NCI-H1694 treated with DMSO at 0.1 percent for 48 hours (cell line): Measurements from ENCODE around the gene RNF39.

Source experiments
- DNase-seq: peaks from one replicate; lab custom pipeline; 2025; lab: John Stamatoyannopoulos, UW

Gene RNF39

DNA sequence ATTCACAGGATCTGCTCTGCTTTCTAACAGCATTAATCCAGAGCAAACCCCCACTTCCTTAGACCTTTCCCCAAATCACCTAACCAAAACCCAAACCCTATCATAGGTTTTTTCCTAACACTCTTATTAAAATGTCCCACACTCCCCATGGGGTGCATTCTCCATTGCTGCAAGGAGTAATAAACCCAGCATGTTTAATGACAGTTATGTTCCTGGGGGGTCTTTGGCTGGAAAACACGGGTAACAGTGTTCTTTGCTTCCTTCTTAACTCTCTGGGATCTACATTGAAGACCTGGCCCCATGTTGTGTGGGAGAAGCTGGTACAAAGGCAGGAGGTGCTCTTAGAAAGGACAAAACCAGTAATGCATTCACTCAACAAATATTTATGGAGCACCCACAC is 21.3 kb upstream of the RNF39 start:
- no peak for DNase-seq

DNA sequence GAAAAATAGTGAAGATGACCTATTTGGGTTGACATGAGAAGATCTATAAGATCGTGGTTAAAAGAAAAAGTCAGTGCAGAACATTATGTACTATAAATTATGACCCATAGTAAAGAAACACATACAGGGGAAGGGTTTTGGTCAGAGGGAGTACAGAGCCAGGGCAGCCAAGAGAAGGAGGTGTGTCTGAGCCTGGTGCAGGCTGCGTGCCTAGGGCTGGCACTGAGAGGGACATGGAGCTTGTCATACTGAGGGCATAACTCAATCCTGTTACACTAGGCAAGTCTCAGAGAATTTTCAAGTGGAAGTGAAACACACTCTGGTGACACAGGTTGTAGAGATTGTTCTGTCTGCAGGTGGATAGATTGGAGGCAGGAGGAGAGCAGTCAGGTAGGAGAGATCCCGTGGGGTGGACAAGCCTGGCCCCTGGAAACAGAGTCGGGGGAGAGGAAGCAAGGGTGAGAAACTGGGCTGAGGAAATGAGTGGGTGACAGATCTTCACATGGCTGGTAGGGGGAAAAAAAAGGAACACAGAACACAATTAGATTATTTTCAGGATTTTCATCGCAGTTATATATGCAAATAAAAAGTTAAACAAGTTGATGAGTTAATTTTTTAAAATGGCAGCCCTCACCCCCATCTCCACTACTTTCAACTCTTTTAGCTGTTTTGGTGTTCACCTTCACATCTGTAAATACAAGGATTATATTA is 18.5 kb upstream of the RNF39 start:
- no peak for DNase-seq

DNA sequence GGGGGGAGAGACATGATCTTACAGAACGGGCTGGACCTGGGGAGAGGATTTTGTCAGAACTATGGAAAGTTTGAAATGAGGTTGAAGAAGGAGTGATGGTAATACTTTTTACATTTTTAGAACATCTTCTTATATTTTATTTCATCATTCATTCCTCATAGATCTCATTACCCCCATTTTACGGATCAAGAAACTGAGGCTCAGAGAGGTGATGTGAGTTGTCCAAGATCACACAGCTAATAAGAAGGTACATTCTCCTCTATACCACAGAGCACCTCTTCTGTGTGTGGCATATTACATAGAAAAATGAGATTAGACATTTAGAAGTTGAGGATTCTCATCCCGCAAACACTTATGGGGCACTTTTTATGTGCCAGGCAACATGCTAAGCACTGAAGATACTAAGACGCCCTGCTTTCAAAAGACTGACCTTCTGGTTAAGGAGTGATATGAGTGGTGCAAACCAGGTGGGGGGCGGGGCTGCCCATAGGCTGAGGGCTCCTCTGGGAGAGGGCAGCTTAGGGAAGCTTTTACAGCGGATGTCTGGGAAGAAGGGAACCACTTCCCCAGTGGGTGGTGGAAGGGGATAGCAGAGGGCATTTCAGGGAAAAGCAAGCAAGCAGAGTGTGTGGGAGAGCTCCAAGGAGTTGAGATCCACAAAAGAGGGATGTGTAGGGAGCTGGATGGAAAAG is 17.4 kb upstream of the RNF39 start:
- no peak for DNase-seq

DNA sequence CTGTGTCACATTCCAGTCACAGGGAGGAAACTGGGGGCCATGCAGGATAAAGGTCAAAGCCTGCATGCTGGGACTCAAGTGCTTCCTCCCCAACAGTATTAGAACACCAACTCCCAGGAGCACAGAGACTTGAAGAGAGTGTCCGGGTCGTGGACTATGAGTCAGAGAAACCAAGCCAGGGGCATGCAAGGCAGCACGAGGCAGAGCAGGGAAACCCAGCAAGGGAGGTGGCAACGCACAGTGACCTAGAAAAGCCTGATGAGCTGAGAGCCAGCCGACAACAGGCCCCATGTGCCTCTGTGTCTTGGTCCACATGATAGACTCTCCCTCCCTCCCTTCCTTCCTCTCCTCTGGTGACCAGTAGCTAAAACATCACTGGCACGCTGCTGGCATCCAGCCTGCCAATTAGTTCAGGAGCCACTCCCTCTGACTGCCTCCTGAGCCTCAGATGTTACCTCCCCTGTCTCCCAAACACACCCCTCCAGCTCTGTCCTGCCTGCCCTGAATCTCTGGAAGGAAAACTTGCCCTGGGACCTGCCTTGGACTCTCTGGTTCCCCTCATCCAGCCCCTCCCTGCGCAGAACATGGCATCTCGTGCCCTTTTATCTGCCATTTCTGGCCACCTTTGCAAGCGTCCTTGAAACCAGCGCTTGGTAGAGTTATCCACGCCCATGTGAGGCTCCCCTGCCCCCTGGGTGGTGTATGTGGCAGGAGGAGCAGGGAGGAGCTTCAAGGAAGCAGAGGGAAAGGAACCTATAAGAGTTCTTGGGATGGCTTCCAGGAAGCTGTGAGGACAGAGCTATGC is 16.2 kb upstream of the RNF39 start:
- DNase-seq = no peak

DNA sequence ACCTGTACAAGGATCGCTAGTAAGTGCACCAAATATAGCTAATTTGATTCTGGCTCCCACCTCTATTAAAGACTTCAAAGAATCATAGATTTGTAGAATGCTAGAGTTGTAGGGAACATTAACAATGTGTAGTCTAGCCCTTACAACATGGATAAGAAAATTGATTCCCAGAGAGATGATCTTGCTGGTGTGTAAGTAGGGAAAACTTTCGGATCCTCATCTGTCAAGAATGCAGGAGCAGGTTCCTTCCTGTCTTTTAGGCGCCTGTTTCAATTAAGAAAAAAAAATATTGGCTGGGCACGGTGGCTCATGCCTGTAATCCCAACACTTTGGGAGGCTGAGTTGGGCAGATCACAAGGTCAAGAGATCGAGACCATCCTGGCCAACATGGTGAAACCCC is 12.3 kb upstream of the RNF39 start:
- DNase-seq = no peak

DNA sequence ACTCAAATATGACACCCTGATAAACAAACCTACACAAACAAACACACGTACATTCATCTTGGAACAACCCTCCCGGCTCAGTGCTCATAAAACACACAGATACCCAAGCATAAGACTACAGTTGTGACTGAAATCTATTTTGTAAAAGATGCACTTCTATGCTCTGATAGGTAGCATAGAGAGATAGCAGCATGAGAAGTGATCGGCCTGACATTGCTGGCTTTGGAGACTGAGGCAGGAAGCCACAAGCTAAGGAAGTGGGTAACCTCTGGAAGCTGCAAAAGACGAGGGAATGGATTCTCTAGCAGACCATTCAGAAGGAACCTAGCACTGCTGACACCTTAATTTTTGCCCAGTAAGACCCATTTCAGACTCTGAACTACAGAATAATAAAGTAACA is 1.6 kb upstream of the RNF39 start:
- DNase-seq = no peak

DNA sequence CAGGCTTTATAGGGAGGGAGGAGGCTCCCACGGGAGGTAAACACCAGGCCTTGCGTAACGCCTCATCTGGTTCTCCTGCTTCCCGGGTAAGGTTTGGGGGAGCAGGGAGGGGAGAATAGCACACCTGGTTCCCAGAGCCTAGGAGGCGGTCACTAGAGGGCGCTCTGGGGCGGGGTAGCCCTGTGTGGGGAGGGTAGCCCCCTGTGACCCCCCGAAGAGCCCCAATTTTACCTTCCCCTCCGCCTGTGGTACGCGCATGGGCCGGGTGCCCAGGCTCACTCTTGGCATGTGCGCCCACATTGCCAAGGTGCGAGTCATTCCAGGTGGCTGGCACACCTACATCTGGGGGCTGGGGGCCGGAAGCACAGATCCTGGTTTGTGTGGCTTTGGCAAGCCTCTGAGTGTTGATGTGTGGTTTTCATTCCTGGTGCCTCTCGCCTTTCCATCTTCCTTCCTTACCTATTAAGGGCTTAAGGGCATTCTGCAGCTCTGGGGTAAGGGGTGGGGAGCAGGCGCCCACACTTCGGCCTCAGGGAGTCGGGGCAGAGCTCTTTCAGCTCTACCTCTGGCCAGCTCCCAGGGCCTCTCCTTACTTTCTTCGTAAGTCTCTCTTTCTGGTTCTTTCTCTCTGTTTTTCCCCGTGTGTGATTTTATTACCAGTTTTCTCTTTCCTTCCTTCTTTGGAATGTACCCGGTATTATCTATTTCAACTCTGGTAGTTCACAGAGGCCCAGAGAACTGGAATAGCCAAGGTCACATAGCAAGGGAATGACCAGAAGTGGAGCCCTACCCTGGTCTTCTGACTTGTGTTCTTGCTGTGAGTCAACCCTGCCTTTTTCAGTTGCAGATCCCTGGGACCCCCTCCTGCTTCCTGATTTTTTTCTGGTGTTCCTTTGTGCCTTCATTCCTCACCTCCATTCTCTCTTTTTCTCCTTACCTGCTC is 492 bp upstream of the RNF39 start:
- no peak for DNase-seq

DNA sequence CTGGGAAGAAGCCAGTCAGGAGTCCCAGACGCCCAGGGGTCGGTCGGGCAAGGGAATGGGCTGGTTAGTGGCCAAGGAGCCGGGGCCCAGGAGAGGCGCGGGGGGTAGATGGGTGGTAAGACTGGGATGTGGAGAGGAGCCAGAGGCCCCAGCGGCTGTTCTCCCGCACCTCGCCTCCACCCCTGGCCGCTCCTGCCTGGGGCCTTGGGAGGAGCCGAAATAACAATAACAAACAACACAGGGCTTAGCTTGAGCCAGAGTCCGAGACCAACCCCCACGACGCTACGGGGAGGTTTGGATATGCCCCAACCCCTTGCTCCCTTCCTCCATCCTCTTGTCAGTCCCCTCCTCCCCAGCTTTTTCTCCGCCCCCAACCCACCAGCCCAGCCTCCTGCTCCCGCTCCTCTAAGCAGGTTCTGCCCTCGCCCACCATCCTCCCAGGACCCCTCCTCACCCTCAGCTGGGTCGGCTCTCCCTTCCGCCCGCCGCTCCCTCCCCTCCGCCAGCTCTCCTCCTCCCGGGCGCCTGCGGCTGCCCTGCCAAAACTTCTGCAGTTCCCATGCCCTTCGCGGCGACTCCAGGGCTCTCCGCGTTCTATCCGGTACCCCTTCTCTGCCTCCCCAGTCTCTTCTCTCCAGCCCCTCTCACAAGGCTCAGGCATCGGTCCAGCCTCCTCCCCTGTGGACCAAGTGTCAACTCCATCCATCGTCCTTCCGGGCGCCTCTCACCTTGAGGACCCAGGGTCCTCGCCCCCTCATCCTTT is 1.1 kb downstream of the RNF39 start:
- no peak for DNase-seq

DNA sequence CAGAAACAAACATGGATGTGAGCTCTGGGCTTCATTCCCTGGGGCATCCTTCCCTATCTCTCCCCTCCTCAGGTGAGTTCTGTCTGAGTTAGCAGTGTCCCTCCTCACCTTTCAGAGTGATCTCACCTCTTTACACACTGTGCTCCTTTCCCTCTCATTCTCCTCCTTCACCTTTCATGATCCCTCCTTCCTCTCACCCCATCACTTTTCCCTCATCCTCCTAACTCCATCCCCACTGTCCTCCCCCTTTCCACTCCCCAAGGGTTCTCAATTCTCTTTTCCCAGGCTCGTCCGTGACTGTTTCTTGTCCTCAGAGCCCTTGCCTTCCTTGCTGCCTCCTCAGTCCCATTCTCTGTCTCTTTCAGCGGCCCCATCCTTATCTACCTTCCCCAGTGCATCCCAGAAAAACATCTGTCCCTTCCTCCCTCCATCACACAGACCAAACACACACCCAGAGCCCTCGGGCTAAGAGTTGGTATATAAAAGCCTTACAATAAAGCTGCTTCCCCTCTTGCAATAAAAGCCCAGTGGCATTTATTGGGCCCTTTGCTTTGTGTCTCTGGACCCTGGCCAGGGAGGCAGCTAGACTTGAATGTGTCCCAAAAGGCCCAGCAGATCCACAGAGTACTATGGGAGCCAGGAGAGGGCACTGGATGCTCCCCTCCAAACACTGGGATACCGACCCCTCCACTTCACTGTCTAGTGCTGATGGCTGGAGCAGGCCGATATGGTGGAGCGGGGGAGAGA is 1.9 kb downstream of the RNF39 start:
- DNase-seq = no peak

DNA sequence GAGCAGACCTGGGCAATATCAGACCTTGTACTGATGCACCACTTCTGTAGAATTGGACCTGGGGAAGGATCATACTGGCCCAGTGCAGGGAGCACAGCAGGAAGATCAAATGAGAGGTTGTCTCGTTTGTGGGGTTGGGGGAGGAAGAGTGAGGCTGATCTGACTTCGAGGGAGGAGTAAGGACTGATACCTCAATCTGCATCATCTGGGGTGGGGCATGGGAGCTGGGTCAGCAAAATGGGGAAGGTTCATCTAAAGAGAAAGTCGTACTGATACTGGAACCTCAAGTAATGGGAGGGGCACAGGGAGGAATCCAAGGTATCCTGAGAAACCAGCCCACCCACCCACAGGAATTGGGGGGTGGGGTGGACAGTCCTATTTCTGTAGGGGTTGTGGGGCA is 3.7 kb downstream of the RNF39 start:
- no peak for DNase-seq

DNA sequence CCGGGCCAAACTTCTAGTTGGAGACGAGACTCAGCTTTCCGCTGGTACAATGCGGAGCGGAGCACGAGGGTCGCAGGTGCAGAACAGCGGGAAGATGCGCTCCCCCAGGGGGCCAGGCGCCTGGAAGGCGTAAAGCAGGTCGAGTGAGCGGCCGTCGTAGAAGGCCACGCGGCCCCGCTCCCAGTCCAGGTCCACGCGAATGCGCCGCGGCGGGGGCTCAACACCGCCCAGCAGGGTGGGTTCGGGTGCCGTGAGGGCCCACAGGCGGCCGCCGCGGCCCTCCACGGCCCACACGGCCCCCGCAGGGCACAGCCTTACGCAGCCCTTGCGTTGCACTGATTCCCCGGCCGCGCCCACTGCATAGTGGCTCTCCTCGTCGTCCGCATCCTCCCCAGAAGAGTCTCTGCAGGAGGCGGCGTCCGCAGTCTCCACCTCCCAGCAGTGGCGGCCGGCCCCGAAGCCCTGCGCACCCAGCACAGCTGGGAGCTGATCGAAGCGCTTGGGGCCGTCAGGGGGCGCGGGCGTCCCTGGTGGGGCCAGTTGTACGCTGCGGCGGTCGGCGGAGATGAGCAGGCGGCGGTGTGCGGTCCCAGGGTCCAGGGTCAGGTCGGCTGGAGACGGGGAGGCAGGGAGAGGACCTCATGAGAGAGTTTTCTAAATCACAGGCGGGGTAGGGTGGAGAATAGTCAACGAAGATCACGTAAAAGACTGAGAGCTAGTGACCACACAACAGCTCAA is 4.3 kb downstream of the RNF39 start:
- DNase-seq = no peak

DNA sequence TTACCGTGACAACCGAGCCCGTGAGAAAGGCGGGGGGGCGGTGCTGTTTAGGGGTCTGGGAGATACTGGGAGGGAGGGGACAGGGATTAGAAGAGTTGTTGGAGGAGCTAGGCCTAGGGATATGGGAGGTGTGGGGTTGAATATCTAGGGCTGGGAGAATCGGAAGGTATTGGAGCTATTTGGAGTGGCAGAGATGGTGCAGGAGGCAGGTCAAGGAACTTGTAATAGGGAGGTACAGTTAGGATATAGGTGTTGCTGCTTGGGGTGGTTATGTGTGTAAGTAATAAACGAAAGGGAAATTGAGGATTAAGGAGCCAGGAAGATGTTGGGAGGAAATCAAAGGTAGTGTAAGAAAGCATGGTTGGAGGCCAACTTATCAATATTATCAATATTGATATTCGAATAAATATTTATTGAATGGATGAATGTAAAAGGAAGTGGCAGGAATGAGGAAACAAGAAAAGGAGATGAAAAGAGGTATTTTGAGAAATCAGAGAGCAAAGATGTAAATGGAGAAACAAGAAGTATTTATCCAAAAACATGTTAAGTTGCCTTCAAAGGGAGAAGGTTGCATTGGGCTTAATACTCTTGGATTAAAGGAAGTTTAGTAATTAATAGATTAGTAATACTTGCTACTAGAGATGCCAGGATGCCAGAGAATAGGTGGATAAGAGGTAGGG is 8.0 kb downstream of the RNF39 start:
- DNase-seq = no peak

DNA sequence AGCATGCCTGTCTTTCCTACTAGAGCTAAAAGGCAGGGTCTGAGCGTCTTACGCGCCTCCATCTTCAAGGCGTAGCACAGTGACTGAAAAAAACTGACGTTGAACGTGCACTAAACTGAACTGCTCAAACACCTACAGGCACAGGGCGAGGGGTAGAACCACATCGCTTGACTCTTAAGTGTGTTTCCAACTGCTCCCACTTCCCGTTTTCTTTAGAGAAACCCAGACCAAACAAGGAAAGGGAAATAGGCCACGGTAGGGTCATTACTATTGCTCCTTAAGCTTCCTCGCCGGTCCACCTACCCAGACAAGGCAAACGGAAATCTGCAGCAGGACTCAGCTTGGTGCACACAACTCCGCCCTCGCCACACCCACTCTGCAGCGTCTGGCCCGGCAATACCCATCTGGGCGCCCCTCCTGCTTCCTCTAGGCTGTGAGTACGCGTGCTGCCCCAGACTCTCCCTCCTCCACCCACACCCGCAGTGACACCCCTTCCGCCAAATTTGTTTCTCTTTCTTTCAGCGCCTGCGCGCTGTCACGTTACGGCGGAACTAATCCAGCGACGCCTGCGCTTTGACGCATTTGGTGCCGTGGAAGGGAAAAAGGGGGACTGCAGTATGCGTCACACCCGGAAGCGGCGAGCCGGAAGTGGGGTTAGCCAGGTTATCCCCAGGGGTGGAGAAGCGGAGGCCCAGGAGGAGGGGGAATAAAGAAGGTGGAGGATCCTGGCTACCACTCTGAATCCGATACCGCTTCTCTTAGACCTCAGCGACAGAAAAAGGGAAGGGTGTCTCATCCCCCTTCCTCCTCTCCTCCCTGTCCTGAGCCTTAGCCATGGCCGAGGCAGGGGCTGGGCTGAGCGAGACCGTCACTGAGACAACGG is 8.8 kb downstream of the RNF39 start, which contains the start of gene PPP1R11:
Gene PPP1R11, plus strand, starts transcription at position 622 of the 883 bp plus-strand sequence. Its CDS starts 213 bp downstream, at position 835.
- DNase-seq = peak; percentile 95

DNA sequence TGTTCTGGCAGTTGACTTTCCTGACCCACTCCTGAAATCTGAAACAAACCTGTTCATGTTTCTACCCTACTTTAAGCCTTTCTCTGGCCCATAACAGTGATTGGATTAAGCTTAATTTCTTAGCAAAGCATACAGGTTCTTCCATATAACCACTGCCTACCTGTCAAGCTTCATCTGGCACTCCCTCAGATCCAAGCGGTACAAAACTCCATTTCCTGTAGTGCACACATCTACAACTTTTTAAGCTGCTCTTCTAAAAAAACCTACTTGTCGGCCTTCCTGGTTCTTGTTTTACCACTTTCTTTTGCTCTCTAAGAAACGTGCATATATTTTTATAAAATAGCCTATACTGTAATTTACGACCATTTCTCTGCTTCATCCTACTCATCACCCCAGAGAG is 9.5 kb downstream of the RNF39 start:
- no peak for DNase-seq

DNA sequence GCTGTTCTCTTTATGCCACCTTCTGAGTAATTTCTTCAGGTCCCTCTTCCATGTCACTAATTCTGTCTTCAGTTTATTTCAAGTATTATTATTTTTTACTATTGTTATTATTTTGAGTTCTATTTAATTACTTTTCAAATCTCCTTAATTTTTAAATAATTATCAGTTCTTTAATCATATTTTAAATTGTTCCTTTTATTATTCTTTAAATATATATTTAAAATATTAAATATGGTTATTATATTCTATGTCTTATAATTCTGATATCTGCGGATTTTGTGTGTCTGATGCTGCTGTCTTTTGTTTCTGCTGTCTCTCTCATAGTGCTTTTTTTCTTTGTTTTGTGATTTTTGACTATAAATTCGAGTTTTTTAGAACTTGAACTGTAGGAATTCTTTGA is 12.3 kb downstream of the RNF39 start:
- no peak for DNase-seq

DNA sequence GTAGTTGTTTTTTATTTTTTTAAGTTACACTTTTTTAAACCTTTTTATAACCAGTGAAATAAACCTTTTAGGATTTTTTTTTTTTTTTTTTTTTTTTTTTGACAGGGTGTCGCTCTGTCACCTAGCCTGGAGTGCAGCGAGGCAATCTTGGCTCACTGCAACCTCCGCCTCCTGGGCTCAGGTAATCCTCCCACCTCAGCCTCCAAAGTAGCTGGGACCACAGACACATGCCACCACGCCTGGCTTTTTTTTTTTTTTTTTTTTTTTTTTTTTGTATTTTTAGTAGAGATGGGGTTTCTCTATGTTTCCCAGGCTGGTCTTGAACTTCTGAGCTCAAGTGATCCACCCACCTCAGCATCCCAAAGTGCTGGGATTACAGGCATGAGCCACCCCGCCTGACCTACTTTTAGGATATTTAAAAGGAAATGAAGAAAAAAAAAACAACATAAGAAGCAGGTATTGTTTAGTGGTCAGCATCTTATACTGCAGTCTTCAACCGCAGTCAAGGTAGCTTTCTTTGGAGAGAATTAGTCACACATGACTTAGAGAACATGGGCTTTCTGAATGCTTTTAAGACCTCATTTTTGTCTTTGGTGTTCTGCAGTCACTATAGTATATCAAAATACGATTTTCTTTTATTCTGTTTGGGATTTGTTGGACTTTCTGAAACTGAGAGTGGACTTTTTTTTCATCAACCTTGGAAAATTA is 12.9 kb downstream of the RNF39 start:
- no peak for DNase-seq

DNA sequence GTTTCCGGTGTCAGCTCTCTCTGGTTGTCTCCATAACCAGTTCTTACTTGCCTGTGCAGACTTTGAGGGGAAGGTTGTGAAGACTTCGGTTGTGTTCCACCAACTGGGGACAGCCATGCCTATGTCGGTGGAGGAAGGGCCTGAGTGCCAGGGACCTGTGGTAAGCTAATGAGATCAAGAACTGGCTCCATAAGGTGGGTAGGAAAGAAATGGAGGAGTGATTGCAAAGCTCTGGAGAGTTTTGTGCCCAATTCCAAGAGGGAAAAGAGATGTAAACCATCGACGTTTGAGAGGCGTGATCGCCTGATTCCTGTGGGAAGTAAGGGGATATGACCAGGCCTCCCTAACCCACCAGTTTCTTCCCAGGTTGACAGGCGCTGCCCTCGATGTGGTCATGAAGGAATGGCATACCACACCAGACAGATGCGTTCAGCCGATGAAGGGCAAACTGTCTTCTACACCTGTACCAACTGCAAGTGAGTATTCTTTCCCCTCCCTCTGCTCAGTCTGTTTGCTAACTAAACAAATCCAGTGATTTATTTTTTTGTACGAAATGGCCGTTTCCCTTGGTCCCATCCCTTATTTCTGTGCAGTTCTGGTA is 13.6 kb downstream of the RNF39 start:
- no peak for DNase-seq
